Right cardiac atrium (tissue), 5 donors: ENCODE results near the gene ANXA2. TPM values are rescaled to one million over a fixed set of nuclear protein-coding genes. Genes with fewer than 3 reads are reported as not detected.
"Not testable (repeated sequence)": the region's sequence is repeated elsewhere in the genome, so short reads cannot be mapped to it uniquely, and the experiment has no call there.

ENCODE experiments used
- ATAC-seq, 2 donors: fragments of 200-7000 bp; cut with Tn5 transposase; one replicate each; pipeline versions ENCODE4 v1.8.0 to v1.9.1; 2020; ENCODE audit warnings: moderate library complexity in 2 of 2, mild to moderate bottlenecking in 1 of 2
- DNase-seq, 3 donors: peaks; one replicate each; pipeline ENCODE4 v3.0.0-alpha.2; 2020
- H3K27ac ChIP-seq: one replicate; pipeline ENCODE4 v1.5.1; 2013; ENCODE audit warnings: mild to moderate bottlenecking, low read length, control low read depth, moderate library complexity
- H3K27me3 ChIP-seq: one replicate; pipeline ENCODE4 v1.6.1; 2013; ENCODE audit not compliant: control insufficient read depth, insufficient read depth
- H3K4me1 ChIP-seq: one replicate; pipeline ENCODE4 v1.6.1; 2013; ENCODE audit warnings: low read length; ENCODE audit not compliant: control insufficient read depth, insufficient read depth
- H3K4me3 ChIP-seq: one replicate; pipeline ENCODE4 v1.5.1; 2013; ENCODE audit warnings: low read length, control low read depth
- H3K9me3 ChIP-seq: one replicate; pipeline ENCODE4 v1.6.1; 2013; ENCODE audit warnings: low read length; ENCODE audit not compliant: control insufficient read depth
- WGBS: extraction: QIAGEN DNeasy Blood & Tissue Kit; methylation state at CpG from one replicate; pipeline ENCODE4 v1.1.7; 2013; 5-methylcytosine and 5-hydroxymethylcytosine counted together
- intact Hi-C, 4 donors: fragments of 100-400 bp; cut with DNase I; formaldehyde crosslinking; loops; one replicate each; pipeline versions ENCODE4 v1.11.0 to v1.14.0; 2022 to 2023
- polyA plus RNA-seq: library from polyadenylated mRNA; stranded (reverse); fragments of 200-250 nt; gene quantifications from one replicate; pipeline ENCODE4 v1.2.3, GENCODE V29; 2013
- total RNA-seq, 4 donors: library from RNA; stranded (reverse); fragmentation: NEBNext Ultra II Directional; extraction: Animal tissue kit (Norgen Biotek cat#: 25700); gene quantifications; one replicate each; pipeline ENCODE4 v1.2.1, GENCODE V29; 2021
- donor health status: healthy with polysubstance abuse.
- donor health status: DM: no; HTN: yes; CAD: no.
- donor health status: DM: no; HTN: no; CAD: no.
- donor health status: DM: no; HTN: yes; CAD: no; lungs with severe emphysema.
- donor health status: DM: yes; HTN: yes; CAD: no.

ANXA2 gene
- total and polyA plus RNA-seq, 5 donors, result 126 to 293 (median 240) TPM

- intact Hi-C loops, ATAC-seq: not testable (repeated sequence)
- 95% methylated on average over 9 of the region's 9 CpGs for WGBS
Observed at GRCh38 chr15:60410350-60410749, 12.6 kb upstream of the ANXA2 start.

GRCh38 chr15:60408463-60408981 is 10.7 kb upstream of the ANXA2 start:
- Histone ChIP-seq H3K9me3 (no peaks in the 10 kb centered on the region), H3K27me3 (no peaks in the 10 kb centered on the region), H3K4me1 (no peaks in the 10 kb centered on the region), H3K27ac (no peak overlapping the region), H3K4me3 (no peak overlapping the region)
- ATAC-seq (peak; percentile 66 to 73), DNase-seq (no peak)
- intact Hi-C loops, result no loop called here

More at GRCh38 chr15:60410350-60410749, 12.6 kb upstream of the ANXA2 start:
- not testable (repeated sequence) for H3K27me3 ChIP-seq, H3K27ac ChIP-seq, H3K4me1 ChIP-seq, DNase-seq, H3K4me3 ChIP-seq, H3K9me3 ChIP-seq

GRCh38 chr15:60407415-60407805 is 9.6 kb upstream of the ANXA2 start:
- intact Hi-C loops, result no loop called here
- Histone ChIP-seq H3K4me3 (no peak overlapping the region), H3K27me3 (no peaks in the 10 kb centered on the region), H3K27ac (no peak overlapping the region), H3K4me1 (no peaks in the 10 kb centered on the region), H3K9me3 (no peaks in the 10 kb centered on the region)
- peak; percentile 67 to 69 for ATAC-seq
- DNase-seq, result no peak

GRCh38 chr15:60406513-60407414 is 9.0 kb upstream of the ANXA2 start:
- ATAC-seq, result no peak
- Histone ChIP-seq H3K9me3 (no peaks in the 10 kb centered on the region), H3K27me3 (no peaks in the 10 kb centered on the region), H3K4me3 (no peak overlapping the region), H3K4me1 (no peaks in the 10 kb centered on the region), H3K27ac (no peak overlapping the region)
- no peak for DNase-seq
- 66% methylated on average over 2 of the region's 2 CpGs for WGBS
- intact Hi-C loops, result no loop called here

GRCh38 chr15:60405399-60405798 is 7.6 kb upstream of the ANXA2 start:
- DNase-seq (no peak), ATAC-seq (no peak)
- Histone ChIP-seq H3K27me3 (no peaks in the 10 kb centered on the region), H3K27ac (no peak overlapping the region), H3K4me3 (no peak overlapping the region), H3K4me1 (no peaks in the 10 kb centered on the region), H3K9me3 (no peaks in the 10 kb centered on the region)
- WGBS, result 47% methylated on average over 2 of the region's 2 CpGs
- intact Hi-C loops, result no loop called here

- intact Hi-C loops, H3K9me3 ChIP-seq, H3K4me3 ChIP-seq, H3K27ac ChIP-seq, H3K4me1 ChIP-seq, DNase-seq, ATAC-seq, H3K27me3 ChIP-seq: not testable (repeated sequence)
- WGBS, result 97% methylated on average over 12 of the region's 12 CpGs
Observed at GRCh38 chr15:60404351-60404750, 6.6 kb upstream of the ANXA2 start.

GRCh38 chr15:60400944-60401343 is 3.2 kb upstream of the ANXA2 start:
- DNase-seq (no peak), ATAC-seq (no peak)
- Histone ChIP-seq H3K9me3 (no peaks in the 10 kb centered on the region), H3K4me1 (peaks cover 3% of the 10 kb centered on the region), H3K27ac (no peak overlapping the region), H3K4me3 (no peak overlapping the region), H3K27me3 (no peaks in the 10 kb centered on the region)
- 41% methylated on average over 3 of the region's 3 CpGs for WGBS
- intact Hi-C loops, result no loop called here

GRCh38 chr15:60399931-60400330 is 2.1 kb upstream of the ANXA2 start:
- Histone ChIP-seq H3K4me3 (no peak overlapping the region), H3K4me1 (peaks cover 3% of the 10 kb centered on the region), H3K9me3 (no peaks in the 10 kb centered on the region), H3K27me3 (no peaks in the 10 kb centered on the region), H3K27ac (no peak overlapping the region)
- DNase-seq, result no peak
- 27% methylated on average over 1 of the region's 1 CpG for WGBS
- intact Hi-C loops, result loop anchor here in 1 of 4 donors (5.0 kb wide), 1 partner anchor 38 kb away; no protein-coding TSS in a partner anchor
- ATAC-seq, result no peak

GRCh38 chr15:60399246-60399915 is 1.6 kb upstream of the ANXA2 start:
- Histone ChIP-seq H3K9me3 (no peaks in the 10 kb centered on the region), H3K27me3 (no peaks in the 10 kb centered on the region), H3K4me3 (no peak overlapping the region), H3K27ac (peak overlapping the region; percentile 66), H3K4me1 (peaks cover 4% of the 10 kb centered on the region)
- intact Hi-C loops, result loop anchor here in 1 of 4 donors (5.0 kb wide), 1 partner anchor 37 kb away; no protein-coding TSS in a partner anchor
- peak in 1 of 3 donors; percentile 38 for DNase-seq
- ATAC-seq, result no peak
- 39% methylated on average over 21 of the region's 21 CpGs for WGBS

GRCh38 chr15:60396958-60397771 is 621 bp downstream of the ANXA2 start:
- Histone ChIP-seq H3K4me3 (peak overlapping the region; percentile 90), H3K27ac (peak overlapping the region; percentile 96), H3K9me3 (no peaks in the 10 kb centered on the region), H3K27me3 (no peaks in the 10 kb centered on the region), H3K4me1 (peaks cover 13% of the 10 kb centered on the region)
- peak; percentile 67 to 74 for ATAC-seq
- intact Hi-C loops, result loop anchor here in 1 of 4 donors (5.0 kb wide), 1 partner anchor 35 kb away; no protein-coding TSS in a partner anchor
- WGBS, result 1% methylated on average over 37 of the region's 37 CpGs
- peak; percentile 79 to 89 (median 85) for DNase-seq
